Medulla oblongata (tissue), 1 donor: ENCODE measurements around the gene GABRA4.

Experiments
- DNase-seq: peaks from one replicate; pipeline ENCODE4 v3.0.0-alpha.2; 2015; ENCODE audit errors: extremely low spot score

GABRA4 gene

DNA sequence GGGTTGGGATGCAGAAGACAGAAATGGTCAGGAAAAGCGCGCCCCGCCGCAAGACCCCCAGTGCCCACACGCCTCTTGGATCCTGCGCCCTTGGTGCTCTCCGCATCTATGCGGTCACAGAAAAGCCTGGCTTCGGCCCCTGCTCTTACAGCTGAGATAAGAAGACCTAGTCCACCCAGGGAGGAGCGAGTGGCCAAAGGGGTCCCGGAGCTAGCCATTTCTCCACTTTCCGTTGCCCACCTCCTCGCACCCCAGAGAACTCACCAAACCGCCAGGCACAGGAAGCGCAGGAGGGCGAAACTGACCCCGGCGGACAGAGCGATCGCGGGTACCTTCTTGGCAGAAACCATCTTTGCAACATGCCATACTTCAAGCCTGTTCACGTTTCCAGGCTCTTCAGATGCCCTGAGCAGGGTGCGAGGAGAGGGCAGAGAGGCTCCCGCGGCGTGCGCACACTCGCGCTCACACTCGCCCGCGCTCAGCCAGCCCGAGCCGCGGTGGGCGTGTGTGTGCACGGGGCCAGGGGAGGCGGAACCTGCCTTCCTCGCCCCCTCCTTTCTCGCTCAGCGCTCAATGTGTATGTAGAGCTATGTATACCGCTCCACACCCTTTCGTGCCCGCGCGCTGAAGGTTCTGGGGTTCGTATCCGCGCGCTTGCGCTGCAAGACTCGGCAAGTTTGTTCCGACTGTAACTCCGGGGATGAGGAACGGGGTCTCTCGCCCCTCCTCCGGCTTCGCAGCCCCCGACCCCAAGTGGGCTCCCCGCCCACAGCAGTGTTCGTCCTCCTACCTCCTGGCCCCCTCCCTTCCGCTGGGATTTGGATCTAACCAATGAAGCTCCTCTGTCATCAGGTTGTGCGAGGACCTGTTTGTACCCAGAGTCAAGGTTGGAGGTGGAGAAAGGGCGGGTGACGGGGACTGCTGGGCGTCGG is at the start of gene GABRA4:
GABRA4 (minus strand) TSS at position 507 of the 932 bp plus-strand sequence; CDS start at position 350, 157 bp downstream.
- no peak for DNase-seq

DNA sequence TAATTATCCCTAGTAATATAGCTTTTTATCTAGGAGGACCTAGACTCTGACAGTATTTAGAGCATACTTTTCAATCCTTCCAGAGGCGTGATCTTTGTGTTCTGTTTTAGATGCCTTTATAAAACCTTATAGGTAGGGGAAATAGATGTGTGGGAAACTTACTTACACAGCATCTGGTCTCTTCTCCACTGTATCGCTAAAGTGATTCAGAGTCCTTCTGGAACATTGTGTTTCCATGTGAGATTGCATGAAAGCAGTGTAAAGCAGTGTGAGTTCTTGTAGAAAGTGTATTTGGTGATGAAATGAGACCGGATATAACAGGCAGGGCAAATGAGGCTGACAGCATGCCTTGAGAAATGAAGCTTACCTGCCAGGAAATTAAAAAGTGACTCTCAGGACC is 47.4 kb upstream of the GABRA4 start:
- no peak for DNase-seq

DNA sequence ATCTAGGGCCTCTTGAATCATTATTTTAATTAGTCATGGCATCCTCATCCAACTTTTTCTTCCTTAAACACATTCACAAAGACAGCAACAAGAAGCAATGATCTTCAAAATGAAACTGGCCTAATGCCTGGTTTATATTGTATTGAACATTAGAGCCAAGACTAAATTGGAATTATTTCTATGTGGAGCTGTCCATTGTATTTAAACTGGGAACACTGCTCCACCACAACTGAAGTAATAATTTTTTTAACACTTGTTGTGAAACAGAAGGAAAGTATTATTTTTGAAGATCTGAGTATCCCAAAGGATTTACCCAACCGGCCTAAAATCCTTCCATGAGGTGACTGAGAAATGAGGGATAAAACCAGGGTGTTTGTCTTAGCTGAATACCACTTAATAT is 44.9 kb upstream of the GABRA4 start:
- no peak for DNase-seq

GRCh38 chr4:47032405-47033106 is 39.2 kb upstream of the GABRA4 start:
- DNase-seq: peak; percentile 74

DNA sequence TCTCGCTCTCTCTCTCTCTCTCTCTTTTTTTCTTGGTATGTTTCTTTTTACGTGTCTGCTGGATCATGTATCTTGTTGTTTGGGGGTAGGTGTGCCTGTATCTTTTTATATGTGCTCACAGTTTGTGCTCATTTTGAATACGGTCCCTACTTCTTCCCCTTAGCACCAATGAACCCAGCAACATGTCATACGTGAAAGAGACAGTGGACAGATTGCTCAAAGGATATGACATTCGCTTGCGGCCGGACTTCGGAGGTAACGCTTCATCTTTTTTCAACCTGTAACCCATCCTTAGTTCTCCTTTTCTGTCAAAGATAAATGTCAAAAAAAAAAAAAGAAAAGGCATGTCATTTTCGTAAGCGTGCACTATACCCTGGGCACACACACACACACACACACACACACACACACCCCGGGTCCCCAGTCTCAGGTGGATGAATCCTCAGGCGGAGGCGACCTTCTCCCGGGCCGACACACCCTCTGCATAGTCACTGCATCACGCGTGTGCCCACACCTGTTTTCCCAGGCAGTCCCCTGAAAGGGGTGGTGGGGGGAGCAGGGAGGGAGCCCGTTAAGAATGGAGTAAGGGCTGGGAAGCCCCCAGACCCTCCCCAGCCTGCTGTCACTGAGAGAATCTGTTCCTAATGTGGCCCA is 38.5 kb upstream of the GABRA4 start:
- no peak for DNase-seq

GRCh38 chr4:47031011-47031678 is 37.8 kb upstream of the GABRA4 start, which contains the start of gene GABRB1:
TSS of gene GABRB1 (plus strand) at chr4:47031567.
- peak; percentile 74 for DNase-seq

GRCh38 chr4:47017494-47017893 is 24.1 kb upstream of the GABRA4 start:
- DNase-seq: no peak

DNA sequence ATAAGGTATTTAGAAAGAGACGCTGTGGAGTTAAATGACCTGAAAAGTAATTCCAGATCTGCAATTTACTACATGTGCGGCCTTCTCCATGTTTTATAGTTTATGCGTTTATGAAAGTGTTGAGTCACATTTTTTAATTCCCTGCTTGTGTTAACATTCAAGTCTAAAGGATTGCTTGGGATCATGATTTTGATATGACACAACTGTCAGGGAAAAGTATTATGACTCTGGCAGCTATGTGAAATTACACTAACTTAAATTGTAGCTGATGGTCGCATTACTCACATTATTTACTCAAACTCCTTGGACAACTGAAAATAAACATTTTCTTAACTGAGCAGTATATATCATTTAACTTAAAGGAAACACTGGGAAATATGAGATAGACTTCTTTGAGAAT is 23.7 kb upstream of the GABRA4 start:
- no peak for DNase-seq

DNA sequence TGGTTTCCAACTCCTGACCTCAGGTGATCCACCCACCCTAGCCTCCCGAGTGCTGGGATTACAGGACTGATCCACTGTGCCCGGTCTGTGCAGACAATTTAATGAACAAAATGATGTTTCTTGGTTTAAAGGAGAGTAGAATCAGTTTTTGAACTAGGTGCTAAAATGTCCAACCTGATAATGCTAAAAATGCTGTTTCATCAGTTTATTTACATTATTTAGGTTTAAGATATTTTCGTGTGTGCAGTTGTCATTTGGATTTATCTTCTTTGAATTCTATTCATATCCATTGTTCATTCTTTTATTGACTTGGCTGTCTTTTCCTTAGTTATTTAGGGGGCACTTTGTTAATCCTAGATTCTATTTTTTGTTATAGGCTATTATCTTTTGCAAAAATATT is 20.0 kb upstream of the GABRA4 start:
- no peak for DNase-seq

- no peak for DNase-seq
These were observed 19.3 kb upstream of the GABRA4 start for GRCh38 chr4:47012676-47013075.

DNA sequence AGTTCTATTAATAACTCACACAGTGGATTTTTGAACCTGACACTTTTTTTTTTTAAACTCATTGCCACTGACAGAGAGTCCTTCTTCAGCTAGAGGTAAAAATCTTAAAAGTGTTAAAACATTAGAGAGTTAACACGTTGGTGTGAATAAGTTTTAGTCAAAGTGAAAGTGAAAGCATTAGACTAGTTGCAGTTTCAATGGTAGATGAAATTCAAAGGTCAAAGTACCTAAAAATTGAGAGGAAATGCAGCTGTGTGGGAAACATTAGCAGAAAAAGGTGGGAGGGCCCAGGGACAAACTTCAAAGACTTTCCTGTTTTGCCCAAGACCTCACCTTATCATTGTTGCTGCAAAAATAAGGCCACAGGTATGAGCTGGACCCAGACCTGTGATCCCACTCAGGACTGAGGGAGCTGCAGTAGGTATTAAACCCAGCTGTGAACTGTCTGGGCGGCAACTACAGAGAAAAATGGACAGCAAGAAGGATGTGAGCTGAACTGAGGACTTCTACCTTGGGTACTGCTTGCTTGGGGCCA is 17.6 kb upstream of the GABRA4 start:
- no peak for DNase-seq

DNA sequence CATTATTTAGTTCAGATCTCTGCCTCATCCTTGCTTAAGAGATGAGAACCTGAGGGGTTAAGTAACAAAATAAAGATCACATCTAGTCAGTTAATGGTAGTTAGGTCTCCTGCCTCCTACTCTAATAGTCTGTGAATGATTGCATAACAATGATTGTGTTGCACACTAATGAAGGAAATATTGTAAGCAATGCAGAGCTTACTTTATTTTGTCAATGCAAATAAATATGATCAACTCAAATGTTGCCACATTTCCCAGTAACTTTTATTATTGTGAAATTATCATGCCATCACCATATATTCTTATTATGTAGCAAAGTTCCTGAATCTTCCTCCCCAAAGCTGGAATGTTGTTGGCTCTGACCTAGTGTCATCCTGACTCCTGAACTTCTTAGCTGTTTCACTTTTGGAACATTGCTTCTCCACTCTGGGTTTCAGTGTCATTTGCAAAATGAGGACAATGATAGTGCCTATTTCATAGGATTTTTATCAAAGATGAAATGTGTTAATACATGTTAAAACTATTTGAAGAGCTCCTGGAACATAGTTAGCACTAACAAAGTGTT is 17.0 kb upstream of the GABRA4 start:
- no peak for DNase-seq

- no peak for DNase-seq
These were observed 9.2 kb upstream of the GABRA4 start for GRCh38 chr4:47002580-47002979.

GRCh38 chr4:47000406-47000805 is 7.0 kb upstream of the GABRA4 start:
- no peak for DNase-seq

- no peak for DNase-seq
These were observed 6.2 kb upstream of the GABRA4 start for GRCh38 chr4:46999566-46999965.

- no peak for DNase-seq
These were observed 625 bp upstream of the GABRA4 start for GRCh38 chr4:46994007-46994405.

- no peak for DNase-seq
These were observed 1.0 kb downstream of the GABRA4 start for GRCh38 chr4:46992338-46992737.

GRCh38 chr4:46986922-46987638 is 6.3 kb downstream of the GABRA4 start:
- DNase-seq: no peak

GRCh38 chr4:46984781-46985180 is 8.6 kb downstream of the GABRA4 start:
- no peak for DNase-seq

DNA sequence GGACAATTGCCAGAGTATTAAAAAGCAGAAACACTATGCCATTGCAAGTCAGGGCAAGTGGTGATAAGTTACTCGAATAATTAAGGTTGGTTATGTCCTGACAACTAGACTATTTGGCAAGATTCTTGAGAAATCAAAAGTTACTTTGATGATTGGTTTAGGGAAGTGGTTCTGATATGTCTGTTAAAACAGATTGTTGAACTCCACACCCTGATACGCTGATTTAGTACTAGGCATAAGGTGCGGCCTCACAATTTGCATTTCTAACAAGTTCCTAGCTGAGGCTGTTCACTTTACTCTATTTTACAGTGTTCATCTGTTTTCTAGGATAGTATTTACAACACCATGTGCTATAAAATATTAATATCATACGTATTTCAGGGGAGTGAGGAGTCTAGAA is 12.5 kb downstream of the GABRA4 start:
- DNase-seq: no peak

- DNase-seq: no peak
These were observed 13.7 kb downstream of the GABRA4 start for GRCh38 chr4:46979726-46980125.
